ENCODE results near the gene COL1A1. TPM values are rescaled to one million over a fixed set of nuclear protein-coding genes. Genes with fewer than 3 reads are reported as not detected.

The COL1A1 gene
- total and polyA plus RNA-seq, 2 of the 13 experiments (the other 11 are each of a cell fraction or from before 2014, with no cell fraction given), result 0.05 TPM; not detected in 1

DNA sequence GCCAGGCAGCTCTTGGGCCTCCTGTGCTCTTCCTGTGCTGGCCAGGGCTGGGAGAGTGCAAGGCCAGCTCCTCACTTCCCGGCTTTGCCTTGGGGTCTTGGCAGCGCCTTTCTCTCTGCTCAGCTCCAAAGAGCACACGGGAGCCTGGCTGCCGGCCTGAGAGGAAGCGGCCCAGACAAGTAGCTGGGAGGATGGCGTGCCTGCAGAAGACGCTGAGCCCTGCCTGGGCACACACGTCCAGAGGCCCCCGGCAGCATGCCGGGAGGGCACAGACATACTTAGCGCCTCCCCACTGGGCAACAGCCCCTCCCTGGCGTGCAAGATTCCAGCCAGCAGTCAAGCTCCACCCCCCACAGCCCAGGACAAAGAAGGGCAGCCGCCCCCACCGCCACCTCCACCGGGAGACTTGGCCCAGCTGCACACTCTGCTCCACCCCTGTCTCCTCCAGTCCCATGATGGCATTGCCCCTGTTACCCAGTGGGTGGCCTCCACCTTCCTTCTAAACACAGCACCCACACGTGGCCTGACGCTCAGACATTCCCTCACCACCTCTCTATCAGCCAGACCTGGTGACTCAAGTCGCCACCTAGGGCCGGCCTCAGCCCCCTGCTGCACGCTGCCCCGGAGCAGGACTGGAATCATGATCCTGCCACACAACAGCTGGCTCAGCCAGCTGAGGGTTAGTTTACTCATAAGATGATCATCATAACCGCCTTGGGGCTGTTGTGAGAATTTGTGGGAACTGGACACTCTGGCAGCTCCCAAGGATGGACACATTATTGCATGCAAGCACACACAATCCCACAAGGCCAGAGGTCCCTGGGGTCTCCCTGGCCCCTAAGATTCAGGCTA lies 23.2 kb downstream of the COL1A1 start (continued):
- TF ChIP-seq SMAD9 (CRISPR knock-in tag; IDR thresholded peaks at IDR 0.05) (no peak), PHF20 (CRISPR knock-in tag; IDR thresholded peaks at IDR 0.05) (peak; percentile 42; the same call in 1 of the 2 replicates), GTF3A (CRISPR knock-in tag; conservative IDR thresholded peaks at IDR 0.05) (no peak), JUND (CRISPR knock-in tag; IDR thresholded peaks at IDR 0.05) (no peak), ZNF124 (CRISPR knock-in tag; IDR thresholded peaks at IDR 0.05) (no peak), KLF13 (CRISPR knock-in tag; IDR thresholded peaks at IDR 0.05) (no peak), ZBTB43 (CRISPR knock-in tag; conservative IDR thresholded peaks at IDR 0.05) (no peak), ZNF703 (CRISPR knock-in tag; IDR thresholded peaks at IDR 0.05; ENCODE audit: borderline replicate concordance) (no peak), SP5 (CRISPR knock-in tag; IDR thresholded peaks at IDR 0.05; ENCODE audit: borderline replicate concordance, low read depth) (peak; percentile 13; the same call in 1 of the 2 replicates), MIER3 (CRISPR knock-in tag; IDR thresholded peaks at IDR 0.05; ENCODE audit: borderline replicate concordance) (peak; percentile 40; the same call in 1 of the 2 replicates), CENPX (CRISPR knock-in tag; IDR thresholded peaks at IDR 0.05) (no peak), ZNF768 (CRISPR knock-in tag; IDR thresholded peaks at IDR 0.05) (peak; percentile 54; the same call in 1 of the 2 replicates), ZNF644 (CRISPR knock-in tag; IDR thresholded peaks at IDR 0.05; ENCODE audit: low read depth) (peak; percentile 75), RFX5 (IDR thresholded peaks at IDR 0.05; ENCODE audit: low read depth, low read length) (no peak), ZNF543 (CRISPR knock-in tag; IDR thresholded peaks at IDR 0.05) (no peak), ZNF660 (CRISPR knock-in tag; IDR thresholded peaks at IDR 0.05; ENCODE audit: borderline replicate concordance, low read depth) (no peak), ATF7 (IDR thresholded peaks at IDR 0.05) (no peak), ATF7 (CRISPR knock-in tag; IDR thresholded peaks at IDR 0.05) (peak; percentile 71; the same call in 1 of the 2 replicates), ZNF260 (CRISPR knock-in tag; IDR thresholded peaks at IDR 0.05; ENCODE audit: borderline replicate concordance, low read depth) (no peak), ZNF720 (CRISPR knock-in tag; IDR thresholded peaks at IDR 0.05) (no peak; the same call in none of the 2 replicates), ZSCAN29 (CRISPR knock-in tag; conservative IDR thresholded peaks at IDR 0.05) (no peak), ZNF432 (CRISPR knock-in tag; IDR thresholded peaks at IDR 0.05; ENCODE audit: borderline replicate concordance) (no peak), ZFX (CRISPR knock-in tag; IDR thresholded peaks at IDR 0.05; ENCODE audit: low read depth) (peak; percentile 75), TMF1 (CRISPR knock-in tag; IDR thresholded peaks at IDR 0.05; ENCODE audit: low read depth) (no peak), SPEN (CRISPR knock-in tag; IDR thresholded peaks at IDR 0.05; ENCODE audit: low read depth) (no peak), THRA (CRISPR knock-in tag; IDR thresholded peaks at IDR 0.05; ENCODE audit: borderline replicate concordance) (no peak), ZFYVE20 (CRISPR knock-in tag; IDR thresholded peaks at IDR 0.05; ENCODE audit: borderline replicate concordance, low read depth) (no peak)
- TF ChIP-seq, protein P1, sequence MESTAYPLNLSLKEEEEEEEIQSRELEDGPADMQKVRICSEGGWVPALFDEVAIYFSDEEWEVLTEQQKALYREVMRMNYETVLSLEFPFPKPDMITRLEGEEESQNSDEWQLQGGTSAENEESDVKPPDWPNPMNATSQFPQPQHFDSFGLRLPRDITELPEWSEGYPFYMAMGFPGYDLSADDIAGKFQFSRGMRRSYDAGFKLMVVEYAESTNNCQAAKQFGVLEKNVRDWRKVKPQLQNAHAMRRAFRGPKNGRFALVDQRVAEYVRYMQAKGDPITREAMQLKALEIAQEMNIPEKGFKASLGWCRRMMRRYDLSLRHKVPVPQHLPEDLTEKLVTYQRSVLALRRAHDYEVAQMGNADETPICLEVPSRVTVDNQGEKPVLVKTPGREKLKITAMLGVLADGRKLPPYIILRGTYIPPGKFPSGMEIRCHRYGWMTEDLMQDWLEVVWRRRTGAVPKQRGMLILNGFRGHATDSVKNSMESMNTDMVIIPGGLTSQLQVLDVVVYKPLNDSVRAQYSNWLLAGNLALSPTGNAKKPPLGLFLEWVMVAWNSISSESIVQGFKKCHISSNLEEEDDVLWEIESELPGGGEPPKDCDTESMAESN (CRISPR knock-in tag; conservative IDR thresholded peaks at IDR 0.05), result peak; percentile 63
